Heart left ventricle (tissue), 13 donors: Measurements from ENCODE around the gene MYO5B.

Source experiments
- CTCF ChIP-seq, 12 donors: fragments of 200-600 bp; sonication (generic) in 4 of 12; IDR thresholded peaks; one replicate each; pipeline versions ENCODE4 v1.5.0 to v1.8.0; 2018 to 2022; ENCODE audit warnings: antibody characterized with exemption in 12 of 12, mild to moderate bottlenecking in 5 of 12
- POLR2A ChIP-seq, 2 donors: fragments of 450-650 bp; IDR thresholded peaks; one replicate each; pipeline ENCODE4 v1.6.1; 2017; ENCODE audit warnings: antibody characterized with exemption in 2 of 2, mild to moderate bottlenecking in 2 of 2, moderate library complexity in 2 of 2
- donor health status: ischemic (EF 13 %, LVEDD 7.1; RV severe dilation, severe dysfunction).
- donor health status: DM: no; HTN: yes; CAD: no.
- donor health status: DM: no; HTN: no; CAD: no.
- donor health status: ischemic (EF 25% LVEDD 6.9; RV normal size, moderate dysfunction).
- donor health status: ischemic (EF 25% LVEDD 5.7; RV mildly dilated, moderate dysfunction).
- donor health status: ischemic (EF 35%, LVEDD 5.7; RV mildly dilated, moderate dysfunction).
- donor health status: nonischemic (EF 11% LVEDD 7.7; RV severe dilation, severe dysfunction).
- donor health status: DM: yes; HTN: yes; CAD: no.
- donor health status: PGD.
- donor health status: ischemic (EF 29% LVEDD 5.4; RV normal size, mild dysfunction).
- donor health status: nonischemic (EF 23%, LVEDD 6.1; RV moderate dilation, normal function).

- TF ChIP-seq CTCF (IDR thresholded peaks at IDR 0.05) = no peak
- no peak for TF ChIP-seq POLR2A (IDR thresholded peaks at IDR 0.05)
Measured at GRCh38 chr18:50190236-50190635, 4.7 kb downstream of the MYO5B start.
